Psoas muscle (tissue), 8 donors: ENCODE measurements around the gene STK17B. TPM values are rescaled to one million over a fixed set of nuclear protein-coding genes. Genes with fewer than 3 reads are reported as not detected.

ENCODE experiments used
- ATAC-seq, 4 donors: fragments of 200-7000 bp; cut with Tn5 transposase; one replicate each; pipeline ENCODE4 v1.9.1; 2020; ENCODE audit warnings: moderate library complexity in 3 of 4, mild to moderate bottlenecking in 2 of 4
- DNase-seq, 2 donors: peaks; one replicate each; pipeline ENCODE4 v3.0.0-alpha.2; 2020
- H3K27ac ChIP-seq: fragments of 200-600 bp; one replicate; pipeline ENCODE4 v1.8.0; 2022
- H3K27me3 ChIP-seq, 3 donors: fragments of 200-600 bp in 1 of 3; one replicate each; pipeline versions ENCODE4 v1.6.1 to v1.8.0; 2013 to 2022; ENCODE audit warnings: low read length in 2 of 3, mild to moderate bottlenecking in 2 of 3, moderate library complexity in 1 of 3; ENCODE audit not compliant: insufficient read depth in 3 of 3
- H3K36me3 ChIP-seq, 2 donors: fragments of 200-600 bp in 1 of 2; one replicate each; pipeline versions ENCODE4 v1.6.1 to v1.8.0; 2013 to 2022; ENCODE audit warnings: low read depth in 1 of 2, mild to moderate bottlenecking in 1 of 2, moderate library complexity in 1 of 2; ENCODE audit not compliant: insufficient read depth in 1 of 2
- H3K4me1 ChIP-seq: fragments of 200-600 bp; one replicate; pipeline ENCODE4 v1.8.0; 2022
- H3K4me3 ChIP-seq: fragments of 200-600 bp; one replicate; pipeline ENCODE4 v1.8.0; 2022; ENCODE audit warnings: mild to moderate bottlenecking
- H3K9me3 ChIP-seq: fragments of 200-600 bp; one replicate; pipeline ENCODE4 v1.8.0; 2022
- WGBS, 3 donors: extraction: QIAGEN DNeasy Blood & Tissue Kit; methylation state at CpG; one replicate each; pipeline versions ENCODE4 v1.1.6 to v1.1.7; 2013; 5-methylcytosine and 5-hydroxymethylcytosine counted together
- intact Hi-C, 2 donors: fragments of 100-400 bp; cut with DNase I; formaldehyde crosslinking; loops; one replicate each; pipeline versions ENCODE4 v1.11.0 to v1.14.2; 2022
- polyA plus RNA-seq, 3 donors: library from polyadenylated mRNA; stranded (reverse); fragments of 200-250 nt; gene quantifications; one replicate each; pipeline ENCODE4 v1.2.3, GENCODE V29; 2013
- total RNA-seq, 4 donors: library from RNA; stranded (reverse); fragmentation: NEBNext Ultra II Directional in 2 of 4; extraction: Animal tissue kit (Norgen Biotek cat#: 25700) in 2 of 4; gene quantifications; one replicate each; pipeline versions ENCODE4 v1.2.1 to v1.2.4, GENCODE V29; 2021 to 2023
- TF ChIP-seq, protein P1 (sequence below): fragments of 200-600 bp; IDR thresholded peaks from one replicate; pipeline ENCODE4 v1.8.0; 2022; ENCODE audit warnings: antibody characterized with exemption
- donor health status: healthy with polysubstance abuse.
- donor health status: DM: no; HTN: no; CAD: no; lungs with moderate emphysema.
- donor health status: Bipolar disorder and iron deficiency.
- donor health status: healthy.
- donor health status: DM: yes; HTN: yes; CAD: no.
- donor health status: DM: no; HTN: no; CAD: no.
- donor health status: DM: no; HTN: no; CAD: no.
- donor health status: DM: yes; HTN: yes; CAD: no.

The STK17B gene
- total and polyA plus RNA-seq, 7 donors: 1.3 to 5.3 (median 3.1) TPM

DNA sequence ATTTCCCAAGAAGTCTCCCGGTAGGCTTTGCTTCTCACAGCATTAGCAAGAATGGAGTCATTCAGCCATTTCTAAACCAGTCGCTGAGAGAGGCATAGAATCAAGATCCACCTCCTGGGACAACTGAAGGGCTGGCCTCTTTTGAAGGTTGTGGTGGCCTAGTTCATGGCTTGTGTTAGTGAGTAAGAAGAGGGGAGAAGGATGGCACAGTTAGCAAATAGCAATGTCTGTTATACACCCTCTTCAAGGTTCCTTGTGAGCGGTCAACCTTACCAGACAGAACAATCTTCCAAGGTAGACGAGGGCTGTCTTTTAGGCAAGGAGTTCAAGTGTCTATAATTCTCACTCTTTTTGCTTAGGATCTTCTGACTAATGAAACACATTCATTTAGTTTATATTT, 67.3 kb downstream of the STK17B start:
- H3K36me3 ChIP-seq: no peaks in the 10 kb centered on the region
- ATAC-seq (no peak), DNase-seq (no peak)
- H3K27ac ChIP-seq: no peak overlapping the region
- no peaks in the 10 kb centered on the region for H3K9me3 ChIP-seq
- H3K4me3 ChIP-seq: no peak overlapping the region
- WGBS, 3 donors: 86 to 97% (median 92%) methylated on average over 4 of the region's 4 CpGs
- TF ChIP-seq, protein P1, sequence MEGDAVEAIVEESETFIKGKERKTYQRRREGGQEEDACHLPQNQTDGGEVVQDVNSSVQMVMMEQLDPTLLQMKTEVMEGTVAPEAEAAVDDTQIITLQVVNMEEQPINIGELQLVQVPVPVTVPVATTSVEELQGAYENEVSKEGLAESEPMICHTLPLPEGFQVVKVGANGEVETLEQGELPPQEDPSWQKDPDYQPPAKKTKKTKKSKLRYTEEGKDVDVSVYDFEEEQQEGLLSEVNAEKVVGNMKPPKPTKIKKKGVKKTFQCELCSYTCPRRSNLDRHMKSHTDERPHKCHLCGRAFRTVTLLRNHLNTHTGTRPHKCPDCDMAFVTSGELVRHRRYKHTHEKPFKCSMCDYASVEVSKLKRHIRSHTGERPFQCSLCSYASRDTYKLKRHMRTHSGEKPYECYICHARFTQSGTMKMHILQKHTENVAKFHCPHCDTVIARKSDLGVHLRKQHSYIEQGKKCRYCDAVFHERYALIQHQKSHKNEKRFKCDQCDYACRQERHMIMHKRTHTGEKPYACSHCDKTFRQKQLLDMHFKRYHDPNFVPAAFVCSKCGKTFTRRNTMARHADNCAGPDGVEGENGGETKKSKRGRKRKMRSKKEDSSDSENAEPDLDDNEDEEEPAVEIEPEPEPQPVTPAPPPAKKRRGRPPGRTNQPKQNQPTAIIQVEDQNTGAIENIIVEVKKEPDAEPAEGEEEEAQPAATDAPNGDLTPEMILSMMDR: no peak
- peaks cover under 1% of the 10 kb centered on the region for H3K4me1 ChIP-seq
- no peaks in the 10 kb centered on the region for H3K27me3 ChIP-seq
- intact Hi-C loops: no loop called here

DNA sequence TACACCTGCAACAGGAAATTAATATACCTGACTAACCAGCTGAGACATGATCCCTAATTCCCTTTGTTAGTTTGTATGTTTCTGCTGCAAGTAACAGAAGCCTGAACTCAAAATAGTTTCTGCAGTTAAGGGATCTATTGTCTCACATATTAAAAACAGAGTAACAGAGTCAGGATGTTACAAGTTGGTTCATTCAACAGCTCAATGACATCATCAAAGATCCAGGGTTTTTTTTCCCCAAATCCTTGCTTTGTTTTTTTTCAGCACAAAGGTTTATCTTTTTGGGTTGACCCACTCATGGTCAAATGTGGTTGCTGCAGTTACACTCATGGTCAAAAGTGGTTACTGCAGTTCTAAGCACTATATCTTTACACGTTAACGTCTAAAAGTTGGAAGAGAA, 67.8 kb downstream of the STK17B start:
- intact Hi-C loops: no loop called here
- ATAC-seq (no peak), DNase-seq (no peak)
- Histone ChIP-seq H3K9me3 (no peaks in the 10 kb centered on the region), H3K27ac (no peak overlapping the region), H3K36me3 (no peaks in the 10 kb centered on the region), H3K27me3 (no peaks in the 10 kb centered on the region), H3K4me3 (no peak overlapping the region), H3K4me1 (no peaks in the 10 kb centered on the region)
- TF ChIP-seq, protein P1: no peak
- WGBS, 3 donors: 92 to 96% (median 93%) methylated on average over 2 of the region's 2 CpGs

DNA sequence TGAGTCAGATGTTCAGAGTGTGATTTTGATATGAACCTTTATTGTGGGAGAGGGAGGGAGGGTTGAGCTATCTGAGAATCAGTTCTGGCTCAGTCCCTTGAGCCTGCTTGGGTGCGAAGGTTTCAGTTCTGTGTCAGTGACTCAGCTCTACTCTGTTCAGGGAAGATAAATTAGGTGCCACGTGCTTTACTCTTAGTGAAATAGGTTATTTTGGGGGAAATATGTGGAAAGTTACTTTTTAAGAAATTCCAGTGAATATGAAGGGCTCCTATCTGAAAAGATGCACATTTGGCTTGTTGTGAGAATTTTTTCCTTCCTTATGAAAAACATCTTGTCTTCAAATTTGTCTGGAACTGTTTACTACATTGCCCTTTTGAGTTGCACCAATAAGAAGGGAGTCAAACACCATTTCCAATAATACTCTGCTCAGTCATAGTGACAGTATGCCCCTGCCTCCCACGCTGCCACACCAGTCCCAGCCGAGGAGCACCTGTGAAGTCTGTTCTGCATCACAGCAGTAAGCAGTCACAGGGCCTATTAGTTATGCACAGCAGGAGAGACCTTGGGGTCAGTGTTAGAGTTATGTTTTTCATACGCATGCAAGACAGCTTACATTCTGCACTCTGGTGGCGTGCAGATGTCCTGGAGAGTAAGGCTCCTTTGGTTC, 69.9 kb downstream of the STK17B start:
- WGBS, 3 donors: 43 to 52% (median 48%) methylated on average over 6 of the region's 6 CpGs
- Histone ChIP-seq H3K4me3 (no peak overlapping the region), H3K36me3 (no peaks in the 10 kb centered on the region), H3K9me3 (no peaks in the 10 kb centered on the region), H3K4me1 (no peaks in the 10 kb centered on the region), H3K27ac (no peak overlapping the region), H3K27me3 (no peaks in the 10 kb centered on the region)
- TF ChIP-seq, protein P1: no peak
- intact Hi-C loops: no loop called here
- DNase-seq (no peak), ATAC-seq (no peak)

DNA sequence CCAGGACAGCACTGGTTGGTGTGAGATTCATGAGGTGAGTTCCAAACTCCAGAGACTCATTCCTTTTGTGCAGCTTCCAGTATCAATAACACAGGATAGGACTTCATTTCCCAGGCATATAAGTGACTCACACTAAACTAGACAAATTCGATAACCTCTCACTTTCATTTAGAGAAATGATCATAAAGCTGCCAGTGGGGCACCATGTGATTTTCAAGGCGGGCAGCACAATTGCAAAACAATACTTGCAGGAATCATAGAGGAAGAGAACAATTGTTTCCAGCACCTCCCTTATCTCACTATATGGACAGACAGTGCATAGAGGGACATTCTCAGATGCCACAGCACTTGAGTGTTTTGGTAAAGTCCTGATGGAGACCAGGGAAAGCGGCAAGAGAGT, 71.5 kb downstream of the STK17B start:
- TF ChIP-seq, protein P1: no peak
- H3K27ac ChIP-seq: no peak overlapping the region
- intact Hi-C loops: no loop called here
- DNase-seq (no peak), ATAC-seq (no peak)
- H3K4me3 ChIP-seq: no peak overlapping the region
- no peaks in the 10 kb centered on the region for H3K27me3 ChIP-seq
- H3K36me3 ChIP-seq: no peaks in the 10 kb centered on the region
- no peaks in the 10 kb centered on the region for H3K9me3 ChIP-seq
- no peaks in the 10 kb centered on the region for H3K4me1 ChIP-seq
- WGBS, 3 donors: 76 to 81% (median 78%) methylated on average over 3 of the region's 3 CpGs
